ENCODE measurements around the gene TANGO2. TPM values are rescaled to one million over a fixed set of nuclear protein-coding genes. Genes with fewer than 3 reads are reported as not detected.

The TANGO2 gene
- polyA plus RNA-seq, 1 of the 3 experiments (the other 2 are of a cell fraction): 20.7 TPM

DNA sequence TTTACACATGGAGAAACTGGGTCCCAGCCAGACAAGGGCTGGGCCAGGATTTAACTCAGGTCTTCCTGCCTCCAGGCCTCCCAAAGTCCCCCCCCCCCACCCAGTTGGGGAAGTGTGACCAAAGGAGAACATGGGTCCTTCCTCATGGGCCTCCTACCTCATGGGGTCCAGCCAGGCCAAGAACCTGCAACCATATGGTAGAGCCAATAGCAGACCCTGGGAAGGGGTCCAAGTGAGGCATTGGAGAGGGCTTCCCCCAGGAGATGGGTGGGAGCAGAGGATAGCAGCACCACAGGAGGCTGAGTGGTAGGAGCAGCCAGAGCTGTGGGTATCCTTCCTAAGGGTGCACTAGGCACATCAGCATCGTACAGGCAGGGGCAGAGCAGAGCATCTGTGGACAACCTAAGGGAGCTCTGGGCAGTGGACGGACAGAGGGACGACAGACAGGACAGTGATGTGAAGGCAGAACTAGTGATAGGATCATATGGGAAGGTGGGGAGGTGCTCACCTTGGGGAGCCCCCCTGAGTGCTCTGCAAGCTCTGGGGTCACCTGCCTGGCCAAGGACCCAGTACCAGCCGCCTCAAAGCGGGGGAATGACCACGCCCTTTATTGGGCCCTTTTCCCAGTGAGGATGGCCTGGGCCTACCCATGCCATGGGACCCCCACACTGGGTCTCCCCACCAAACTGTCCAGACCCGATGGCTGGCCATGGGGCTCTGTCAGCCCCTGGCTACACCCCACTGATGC is 8.7 kb upstream of the TANGO2 start:
- Histone ChIP-seq H3K9me2 (no peaks in the 10 kb centered on the region), H3K4me1 (ENCODE audit: control insufficient read depth in 1 of 2, insufficient read depth in 2 of 2, low read depth in 1 of 2, low read length in 1 of 2) (peaks cover 0 to 80% of the 10 kb centered on the region in 2 experiments; a peak in 2 of 4 replicates), H3K9me3 (no peaks in the 10 kb centered on the region), H3K27ac (ENCODE audit: low read depth in 2 of 2, low read length in 1 of 2) (no peak overlapping the region; a peak in 1 of 4 replicates), H3K4me3 (ENCODE audit: low read depth in 2 of 2, low read length in 1 of 2) (no peak overlapping the region), H3K79me2 (ENCODE audit: insufficient read depth) (no peaks in the 10 kb centered on the region), H3K27me3 (ENCODE audit: insufficient read depth) (no peaks in the 10 kb centered on the region), H2AFZ (ENCODE audit: low read depth) (no peak overlapping the region), H3F3A (replicated peaks; ENCODE audit: insufficient read depth) (peaks cover 5% of the 10 kb centered on the region), H3K9ac (no peak overlapping the region), H3K4me2 (no peak overlapping the region), H4K20me1 (ENCODE audit: insufficient read depth) (no peaks in the 10 kb centered on the region), H3K36me3 (replicated peaks in 1 of 2; ENCODE audit: control insufficient read depth in 1 of 2, insufficient read depth in 2 of 2, low read length in 1 of 2) (no peaks in the 10 kb centered on the region)
- ChIA-PET CTCF (interaction anchor here (1.2 to 8.9 kb wide), 11 partner anchors 10 to 282 kb away, joined by 3 to 501 read pairs (median 13); partner anchors contain the start of gene TANGO2), POLR2A (interaction anchor here (1.6 to 4.8 kb wide), 4 partner anchors 22 to 41 kb away, joined by 4 to 63 read pairs (median 8); no protein-coding TSS in a partner anchor)
- DNase-seq: no peak
- WGBS (ENCODE audit: low lambda C conversion rate): 96% methylated on average over 3 of the region's 7 CpGs
- TF ChIP-seq, protein P1, sequence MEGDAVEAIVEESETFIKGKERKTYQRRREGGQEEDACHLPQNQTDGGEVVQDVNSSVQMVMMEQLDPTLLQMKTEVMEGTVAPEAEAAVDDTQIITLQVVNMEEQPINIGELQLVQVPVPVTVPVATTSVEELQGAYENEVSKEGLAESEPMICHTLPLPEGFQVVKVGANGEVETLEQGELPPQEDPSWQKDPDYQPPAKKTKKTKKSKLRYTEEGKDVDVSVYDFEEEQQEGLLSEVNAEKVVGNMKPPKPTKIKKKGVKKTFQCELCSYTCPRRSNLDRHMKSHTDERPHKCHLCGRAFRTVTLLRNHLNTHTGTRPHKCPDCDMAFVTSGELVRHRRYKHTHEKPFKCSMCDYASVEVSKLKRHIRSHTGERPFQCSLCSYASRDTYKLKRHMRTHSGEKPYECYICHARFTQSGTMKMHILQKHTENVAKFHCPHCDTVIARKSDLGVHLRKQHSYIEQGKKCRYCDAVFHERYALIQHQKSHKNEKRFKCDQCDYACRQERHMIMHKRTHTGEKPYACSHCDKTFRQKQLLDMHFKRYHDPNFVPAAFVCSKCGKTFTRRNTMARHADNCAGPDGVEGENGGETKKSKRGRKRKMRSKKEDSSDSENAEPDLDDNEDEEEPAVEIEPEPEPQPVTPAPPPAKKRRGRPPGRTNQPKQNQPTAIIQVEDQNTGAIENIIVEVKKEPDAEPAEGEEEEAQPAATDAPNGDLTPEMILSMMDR (IDR thresholded peaks at IDR 0.05): no peak
- TF ChIP-seq FOXM1 (IDR thresholded peaks at IDR 0.05; ENCODE audit: low read depth) (no peak), POLR2AphosphoS5 (IDR thresholded peaks at IDR 0.05; ENCODE audit: low read depth, low read length) (no peak), SIN3A (IDR thresholded peaks at IDR 0.05; ENCODE audit: borderline replicate concordance, low read depth, low read length) (no peak), TEAD4 (IDR thresholded peaks at IDR 0.05; ENCODE audit: borderline replicate concordance, insufficient read depth) (no peak), EP300 (IDR thresholded peaks at IDR 0.05; ENCODE audit: borderline replicate concordance in 1 of 2, low read depth in 1 of 2, low read length in 1 of 2) (no peak), NFIC (IDR thresholded peaks at IDR 0.05; ENCODE audit: borderline replicate concordance) (no peak), ELF1 (IDR thresholded peaks at IDR 0.05) (no peak), MXI1 (IDR thresholded peaks at IDR 0.05; ENCODE audit: low read depth, low read length) (no peak), GATA2 (CRISPR knock-in tag; IDR thresholded peaks at IDR 0.05) (no peak), GABPA (IDR thresholded peaks at IDR 0.05; ENCODE audit: low read depth) (no peak), FOXJ3 (CRISPR knock-in tag; IDR thresholded peaks at IDR 0.05) (no peak), EZH2phosphoT487 (IDR thresholded peaks at IDR 0.05; ENCODE audit: borderline replicate concordance, low read depth) (no peak)
- TF ChIP-seq, protein P2, sequence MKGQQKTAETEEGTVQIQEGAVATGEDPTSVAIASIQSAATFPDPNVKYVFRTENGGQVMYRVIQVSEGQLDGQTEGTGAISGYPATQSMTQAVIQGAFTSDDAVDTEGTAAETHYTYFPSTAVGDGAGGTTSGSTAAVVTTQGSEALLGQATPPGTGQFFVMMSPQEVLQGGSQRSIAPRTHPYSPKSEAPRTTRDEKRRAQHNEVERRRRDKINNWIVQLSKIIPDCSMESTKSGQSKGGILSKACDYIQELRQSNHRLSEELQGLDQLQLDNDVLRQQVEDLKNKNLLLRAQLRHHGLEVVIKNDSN (IDR thresholded peaks at IDR 0.05; ENCODE audit: borderline replicate concordance, low read depth): no peak
- TF ChIP-seq, protein P3, sequence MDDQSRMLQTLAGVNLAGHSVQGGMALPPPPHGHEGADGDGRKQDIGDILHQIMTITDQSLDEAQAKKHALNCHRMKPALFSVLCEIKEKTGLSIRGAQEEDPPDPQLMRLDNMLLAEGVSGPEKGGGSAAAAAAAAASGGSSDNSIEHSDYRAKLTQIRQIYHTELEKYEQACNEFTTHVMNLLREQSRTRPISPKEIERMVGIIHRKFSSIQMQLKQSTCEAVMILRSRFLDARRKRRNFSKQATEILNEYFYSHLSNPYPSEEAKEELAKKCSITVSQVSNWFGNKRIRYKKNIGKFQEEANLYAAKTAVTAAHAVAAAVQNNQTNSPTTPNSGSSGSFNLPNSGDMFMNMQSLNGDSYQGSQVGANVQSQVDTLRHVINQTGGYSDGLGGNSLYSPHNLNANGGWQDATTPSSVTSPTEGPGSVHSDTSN (IDR thresholded peaks at IDR 0.05): no peak
- TF ChIP-seq, protein P4, sequence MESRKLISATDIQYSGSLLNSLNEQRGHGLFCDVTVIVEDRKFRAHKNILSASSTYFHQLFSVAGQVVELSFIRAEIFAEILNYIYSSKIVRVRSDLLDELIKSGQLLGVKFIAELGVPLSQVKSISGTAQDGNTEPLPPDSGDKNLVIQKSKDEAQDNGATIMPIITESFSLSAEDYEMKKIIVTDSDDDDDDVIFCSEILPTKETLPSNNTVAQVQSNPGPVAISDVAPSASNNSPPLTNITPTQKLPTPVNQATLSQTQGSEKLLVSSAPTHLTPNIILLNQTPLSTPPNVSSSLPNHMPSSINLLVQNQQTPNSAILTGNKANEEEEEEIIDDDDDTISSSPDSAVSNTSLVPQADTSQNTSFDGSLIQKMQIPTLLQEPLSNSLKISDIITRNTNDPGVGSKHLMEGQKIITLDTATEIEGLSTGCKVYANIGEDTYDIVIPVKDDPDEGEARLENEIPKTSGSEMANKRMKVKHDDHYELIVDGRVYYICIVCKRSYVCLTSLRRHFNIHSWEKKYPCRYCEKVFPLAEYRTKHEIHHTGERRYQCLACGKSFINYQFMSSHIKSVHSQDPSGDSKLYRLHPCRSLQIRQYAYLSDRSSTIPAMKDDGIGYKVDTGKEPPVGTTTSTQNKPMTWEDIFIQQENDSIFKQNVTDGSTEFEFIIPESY (IDR thresholded peaks at IDR 0.05; ENCODE audit: borderline replicate concordance, low read depth): no peak
